Keratinocyte (primary cell): ENCODE results near the gene TSPAN8. TPM values are rescaled to one million over a fixed set of nuclear protein-coding genes. Genes with fewer than 3 reads are reported as not detected.

ENCODE experiments used
- DNase-seq: peaks from one replicate; pipeline ENCODE4 v3.0.0-alpha.2; 2011; ENCODE audit warnings: low read depth, missing footprints, low spot score
- FAIRE-seq: peaks from 2 replicates; lab custom pipeline; 2011; peaks lifted over from hg19 to GRCh38; lab: Jason Lieb, UNC
- H2AFZ ChIP-seq: 2 replicates; pipeline ENCODE4 v1.6.0; 2012; ENCODE audit warnings: low read length, control low read depth, inconsistent platforms; ENCODE audit not compliant: control insufficient read depth
- H3K27ac ChIP-seq: 2 replicates; pipeline ENCODE4 v1.5.1; 2011; ENCODE audit warnings: low read length; ENCODE audit not compliant: control insufficient read depth, insufficient read depth
- H3K27me3 ChIP-seq: 3 replicates; pipeline ENCODE4 v1.6.0; 2011; ENCODE audit warnings: low read length; ENCODE audit not compliant: control insufficient read depth, insufficient read depth; ENCODE audit errors: extremely low read depth
- H3K36me3 ChIP-seq, 2 experiments: 2 replicates in 1 of 2; 3 replicates in 1 of 2; pipeline ENCODE4 v1.5.1; 2011; ENCODE audit warnings: low read length in 2 of 2, mild to moderate bottlenecking in 1 of 2; ENCODE audit not compliant: control insufficient read depth in 2 of 2, insufficient read depth in 2 of 2; ENCODE audit errors: extremely low read depth in 1 of 2
- H3K4me1 ChIP-seq: 3 replicates; pipeline ENCODE4 v1.5.1; 2011; ENCODE audit warnings: low read length; ENCODE audit not compliant: control insufficient read depth, insufficient read depth; ENCODE audit errors: extremely low read depth
- H3K4me2 ChIP-seq: 3 replicates; pipeline ENCODE4 v1.6.0; 2011; ENCODE audit warnings: low read depth, low read length; ENCODE audit not compliant: control insufficient read depth, insufficient read depth; ENCODE audit errors: extremely low read depth
- H3K4me3 ChIP-seq, 3 experiments: fragments of 200-600 bp in 1 of 3; sonication (generic) in 1 of 3; 2 replicates in 2 of 3; 3 replicates in 1 of 3; pipeline ENCODE4 v1.5.1; 2011 to 2016; ENCODE audit warnings: low read length in 3 of 3, mild to moderate bottlenecking in 3 of 3, control low read depth in 2 of 3, inconsistent platforms in 1 of 3, low read depth in 1 of 3, mixed read lengths in 1 of 3, mixed run types in 1 of 3, moderate library complexity in 1 of 3; ENCODE audit not compliant: control insufficient read depth in 2 of 3, insufficient read depth in 2 of 3; ENCODE audit errors: extremely low read depth in 1 of 3
- H3K79me2 ChIP-seq: 2 replicates; pipeline ENCODE4 v1.6.0; 2012; ENCODE audit warnings: low read length; ENCODE audit not compliant: control insufficient read depth, insufficient read depth
- H3K9ac ChIP-seq: 3 replicates; pipeline ENCODE4 v1.6.0; 2011; ENCODE audit warnings: low read length; ENCODE audit not compliant: control insufficient read depth, insufficient read depth; ENCODE audit errors: extremely low read depth
- H3K9me1 ChIP-seq: 3 replicates; pipeline ENCODE4 v1.6.0; 2011; ENCODE audit warnings: low read length; ENCODE audit not compliant: control insufficient read depth, insufficient read depth; ENCODE audit errors: extremely low read depth
- H3K9me3 ChIP-seq: 2 replicates; pipeline ENCODE4 v1.5.1; 2012; ENCODE audit warnings: low read depth, low read length; ENCODE audit not compliant: control insufficient read depth
- H4K20me1 ChIP-seq: 3 replicates; pipeline ENCODE4 v1.6.0; 2011; ENCODE audit warnings: low read length; ENCODE audit not compliant: control insufficient read depth, insufficient read depth; ENCODE audit errors: extremely low read depth
- EZH2 ChIP-seq: IDR thresholded peaks from one replicate; pipeline ENCODE4 v1.6.1; 2012; ENCODE audit warnings: inconsistent platforms, mild to moderate bottlenecking, low read length, moderate library complexity
- dilution Hi-C: fragments of 300-500 bp; cut with MboI; formaldehyde crosslinking; loops from one replicate; pipeline ENCODE4 v1.7.0; 2020; ENCODE audit warnings: low sequenced_read_pairs; ENCODE audit not compliant: extremely low pct_ligation_motif_present
- polyA plus RNA-seq, 5 experiments: library from polyadenylated mRNA; depleted of rRNA in 3 of 5; stranded (reverse) in 3 of 5; stranded (forward) in 1 of 5; unstranded in 1 of 5; fragments of >200 nt; gene quantifications; 1 replicate in 1 of 5; 2 replicates in 3 of 5; 3 replicates in 1 of 5; pipeline versions ENCODE4 v1.2.1 to v1.2.3, GENCODE V29; 2011 to 2012; ENCODE audit warnings: missing spikeins in 2 of 5, low read depth in 1 of 5, low replicate concordance in 1 of 5
- TF ChIP-seq, protein P1 (sequence below), 3 experiments: IDR thresholded peaks in 1 of 3; conservative IDR thresholded peaks in 1 of 3; optimal IDR thresholded peaks in 1 of 3; 2 replicates in 2 of 3; 3 replicates in 1 of 3; pipeline versions ENCODE3 to v1.5.1; 2011; ENCODE audit warnings: low read length in 3 of 3, mild to moderate bottlenecking in 3 of 3, moderate library complexity in 2 of 3, control low read depth in 1 of 3, inconsistent platforms in 1 of 3; ENCODE audit not compliant: insufficient read depth in 2 of 3; ENCODE audit errors: extremely low read depth in 1 of 3

TSPAN8 gene
- polyA plus RNA-seq, 1 donor (not counting 4 experiments of a cell fraction or from before 2014, with no cell fraction given): not detected

DNA sequence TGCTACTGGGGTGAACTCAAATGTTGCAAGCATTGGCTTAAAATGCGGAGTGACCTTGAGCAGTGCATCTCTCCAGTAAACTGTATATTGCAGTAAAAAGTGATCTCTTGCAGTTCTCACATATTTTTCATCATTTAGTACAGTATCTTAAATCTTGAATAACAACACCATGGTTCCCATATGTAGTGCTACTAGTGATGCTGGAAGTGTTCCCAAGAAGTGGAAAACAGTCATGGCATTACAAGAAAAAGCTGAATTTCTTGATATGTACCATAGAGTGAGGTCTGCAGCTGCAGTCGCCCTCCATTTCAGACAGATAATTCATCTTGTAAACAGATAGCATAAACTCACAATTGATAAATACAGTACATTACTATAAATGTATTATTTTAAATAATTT lies 42.9 kb upstream of the TSPAN8 start:
- Histone ChIP-seq H3K9ac (no peak overlapping the region), H3K4me3 (no peak overlapping the region), H3K9me3 (no peaks in the 10 kb centered on the region), H3K27me3 (no peaks in the 10 kb centered on the region), H4K20me1 (no peaks in the 10 kb centered on the region), H3K36me3 (no peaks in the 10 kb centered on the region), H3K79me2 (no peaks in the 10 kb centered on the region), H3K4me1 (no peaks in the 10 kb centered on the region), H3K4me2 (no peak overlapping the region), H3K9me1 (no peaks in the 10 kb centered on the region), H2AFZ (no peak overlapping the region), H3K27ac (no peak overlapping the region)
- TF ChIP-seq, protein P1, sequence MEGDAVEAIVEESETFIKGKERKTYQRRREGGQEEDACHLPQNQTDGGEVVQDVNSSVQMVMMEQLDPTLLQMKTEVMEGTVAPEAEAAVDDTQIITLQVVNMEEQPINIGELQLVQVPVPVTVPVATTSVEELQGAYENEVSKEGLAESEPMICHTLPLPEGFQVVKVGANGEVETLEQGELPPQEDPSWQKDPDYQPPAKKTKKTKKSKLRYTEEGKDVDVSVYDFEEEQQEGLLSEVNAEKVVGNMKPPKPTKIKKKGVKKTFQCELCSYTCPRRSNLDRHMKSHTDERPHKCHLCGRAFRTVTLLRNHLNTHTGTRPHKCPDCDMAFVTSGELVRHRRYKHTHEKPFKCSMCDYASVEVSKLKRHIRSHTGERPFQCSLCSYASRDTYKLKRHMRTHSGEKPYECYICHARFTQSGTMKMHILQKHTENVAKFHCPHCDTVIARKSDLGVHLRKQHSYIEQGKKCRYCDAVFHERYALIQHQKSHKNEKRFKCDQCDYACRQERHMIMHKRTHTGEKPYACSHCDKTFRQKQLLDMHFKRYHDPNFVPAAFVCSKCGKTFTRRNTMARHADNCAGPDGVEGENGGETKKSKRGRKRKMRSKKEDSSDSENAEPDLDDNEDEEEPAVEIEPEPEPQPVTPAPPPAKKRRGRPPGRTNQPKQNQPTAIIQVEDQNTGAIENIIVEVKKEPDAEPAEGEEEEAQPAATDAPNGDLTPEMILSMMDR (optimal IDR thresholded peaks at IDR 0.05 in 1 of 3, IDR thresholded peaks at IDR 0.05 in 1 of 3, conservative IDR thresholded peaks at IDR 0.05 in 1 of 3; ENCODE audit: extremely low read depth in 1 of 3, insufficient read depth in 2 of 3, low read length in 3 of 3): no peak
- no peak for TF ChIP-seq EZH2
- no peak for DNase-seq
- dilution Hi-C loops: no loop called here
- no peak for FAIRE-seq

DNA sequence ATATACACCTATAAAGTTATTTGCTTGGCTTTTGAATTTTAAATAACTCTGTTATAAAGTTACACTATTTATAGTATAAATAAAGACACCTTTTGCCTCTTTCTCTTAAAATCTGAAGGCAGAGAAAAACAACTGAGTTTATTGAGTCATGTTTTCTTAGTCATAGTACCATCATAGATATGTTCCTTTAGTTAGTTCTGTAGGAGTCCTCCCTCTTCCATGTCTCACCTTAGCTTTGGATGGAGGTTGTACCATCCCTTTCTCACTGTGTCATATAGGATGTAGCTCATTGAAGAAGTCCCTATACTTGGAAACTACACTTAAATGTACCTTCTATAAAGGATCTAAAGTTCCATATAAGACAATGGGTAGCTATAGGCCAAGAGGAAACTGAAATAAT lies 39.7 kb upstream of the TSPAN8 start:
- no peaks in the 10 kb centered on the region for H3K9me1 ChIP-seq
- DNase-seq (no peak), FAIRE-seq (no peak)
- H3K27ac ChIP-seq: no peak overlapping the region
- no peak for TF ChIP-seq EZH2
- TF ChIP-seq, protein P1 (optimal IDR thresholded peaks at IDR 0.05 in 1 of 3, IDR thresholded peaks at IDR 0.05 in 1 of 3, conservative IDR thresholded peaks at IDR 0.05 in 1 of 3; ENCODE audit: extremely low read depth in 1 of 3, insufficient read depth in 2 of 3, low read length in 3 of 3): no peak
- no peaks in the 10 kb centered on the region for H4K20me1 ChIP-seq
- no peak overlapping the region for H2AFZ ChIP-seq
- no peak overlapping the region for H3K4me2 ChIP-seq
- no peaks in the 10 kb centered on the region for H3K27me3 ChIP-seq
- no peaks in the 10 kb centered on the region for H3K79me2 ChIP-seq
- H3K9ac ChIP-seq: no peak overlapping the region
- no peak overlapping the region for H3K4me3 ChIP-seq
- dilution Hi-C loops: no loop called here
- H3K9me3 ChIP-seq: no peaks in the 10 kb centered on the region
- no peaks in the 10 kb centered on the region for H3K36me3 ChIP-seq
- H3K4me1 ChIP-seq: no peaks in the 10 kb centered on the region
